ENCODE results near the gene PRKN. TPM values are rescaled to one million over a fixed set of nuclear protein-coding genes. Genes with fewer than 3 reads are reported as not detected.
A peak's percentile ranks its signal among the peaks of the same experiment; 100 is the strongest.

PRKN gene
- 1 to 10 TPM; 1.4 to 9.3 (median 3.6) TPM for polyA plus RNA-seq (ENCODE audit: low read depth in 6 of 6)

GRCh38 chr6:162727322-162728182 lies at the start of gene PRKN, which contains the start of gene PACRG:
PRKN (minus strand) TSS chr6:162727766.
PACRG (plus strand) TSS chr6:162727974.
- Mint-ChIP-seq H3K36me3 (no peaks in the 10 kb centered on the region), H3K27ac (peak within 1 kb of the TSS; percentile 93 to 99 (median 96)), H3K9me3 (peaks cover 0 to 10% (median 0%) of the 10 kb centered on the region in 7 donors), H3K4me3 (peak within 1 kb of the TSS; percentile 91 to 98 (median 94)), H3K27me3 (peaks cover 0 to 11% (median 6%) of the 10 kb centered on the region in 3 donors), H3K4me1 (peaks cover 4 to 14% (median 13%) of the 10 kb centered on the region in 3 donors)
- peak; percentile 98 for DNase-seq
- peak; percentile 88 for ATAC-seq (ENCODE audit: low read depth in 2 of 2)

DNA sequence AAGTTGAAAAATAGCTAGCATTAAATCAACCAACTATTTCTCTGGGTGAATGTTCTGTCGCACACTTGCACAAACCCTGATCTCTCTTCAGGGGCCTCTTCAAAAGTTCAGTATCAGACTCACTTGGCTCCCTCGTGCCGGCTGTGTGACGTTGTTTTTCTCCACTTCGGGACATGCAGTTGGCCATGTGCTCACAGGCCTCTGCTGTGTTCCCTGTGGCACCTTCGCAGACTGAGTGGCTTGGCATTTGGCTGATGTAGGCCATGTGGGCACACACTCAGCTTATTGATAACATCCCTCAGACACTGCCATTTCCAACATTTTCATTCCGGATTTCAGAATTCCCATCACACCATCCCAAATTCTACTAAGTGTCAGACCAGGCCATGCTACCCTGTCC lies 49.5 kb upstream of the PRKN start:
- no peak for ATAC-seq (ENCODE audit: low read depth in 2 of 2)
- no peaks in the 10 kb centered on the region for H3K4me1 Mint-ChIP-seq
- H3K9me3 Mint-ChIP-seq, result peaks cover 6 to 32% (median 16%) of the 10 kb centered on the region in 7 donors
- peak overlapping the region in 1 of 6 donors; percentile 17 for H3K27ac Mint-ChIP-seq
- DNase-seq, result no peak
- no peaks in the 10 kb centered on the region for H3K27me3 Mint-ChIP-seq
- no peaks in the 10 kb centered on the region for H3K36me3 Mint-ChIP-seq
- H3K4me3 Mint-ChIP-seq, result no peak overlapping the region

DNA sequence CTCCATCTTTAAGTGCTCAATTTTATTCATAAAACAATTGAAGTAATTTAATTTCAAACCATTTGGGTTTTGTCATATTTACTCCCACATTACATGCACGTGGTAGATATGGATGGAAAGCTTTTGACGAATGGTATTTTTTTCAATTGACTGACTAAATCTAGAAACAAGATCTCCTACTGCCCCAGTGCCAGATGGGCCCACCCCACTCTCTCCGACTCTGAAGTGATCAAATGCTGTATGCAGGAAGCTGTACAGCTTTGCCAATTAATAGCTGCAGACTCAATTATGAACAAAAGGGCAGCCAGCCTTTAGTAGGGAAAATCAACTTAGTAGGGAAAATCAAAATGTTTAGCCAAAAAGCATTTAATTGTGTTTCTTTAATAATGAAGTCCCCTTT lies 46.4 kb upstream of the PRKN start:
- Mint-ChIP-seq H3K27ac (no peak overlapping the region), H3K4me3 (no peak overlapping the region), H3K4me1 (no peaks in the 10 kb centered on the region), H3K27me3 (no peaks in the 10 kb centered on the region), H3K36me3 (no peaks in the 10 kb centered on the region), H3K9me3 (peaks cover 3 to 7% (median 3%) of the 10 kb centered on the region in 7 donors)
- ATAC-seq (ENCODE audit: low read depth in 2 of 2), result no peak
- DNase-seq, result no peak

- Mint-ChIP-seq H3K4me1 (no peaks in the 10 kb centered on the region), H3K27ac (no peak overlapping the region), H3K36me3 (no peaks in the 10 kb centered on the region), H3K27me3 (no peaks in the 10 kb centered on the region), H3K4me3 (peak overlapping the region in 1 of 8 donors; percentile 13), H3K9me3 (peaks cover 0 to 6% (median 0%) of the 10 kb centered on the region in 7 donors)
- no peak for ATAC-seq (ENCODE audit: low read depth in 2 of 2)
- DNase-seq, result no peak
Observed at GRCh38 chr6:162772466-162772865, 44.9 kb upstream of the PRKN start.

DNA sequence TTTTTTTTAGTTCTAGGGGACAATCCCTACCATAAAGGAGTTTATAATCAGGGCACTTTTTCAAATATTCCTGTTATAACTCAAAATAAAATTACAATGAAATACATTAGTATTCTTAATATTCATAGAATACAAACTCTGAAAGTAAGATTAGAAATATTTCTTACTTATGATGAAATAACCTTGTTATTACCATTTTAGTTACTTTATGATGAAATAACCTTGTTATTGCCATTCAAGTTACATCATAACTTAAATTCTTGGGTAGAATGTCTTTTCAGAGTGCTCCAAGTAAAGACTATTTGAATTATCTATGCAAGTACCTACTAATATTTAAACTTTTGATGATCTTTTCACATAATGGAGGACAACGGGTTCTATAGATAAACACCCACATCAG lies 43.4 kb upstream of the PRKN start:
- Mint-ChIP-seq H3K4me3 (no peak overlapping the region), H3K27ac (no peak overlapping the region), H3K27me3 (no peaks in the 10 kb centered on the region), H3K36me3 (no peaks in the 10 kb centered on the region), H3K9me3 (peaks cover 0 to 6% (median 0%) of the 10 kb centered on the region in 7 donors), H3K4me1 (no peaks in the 10 kb centered on the region)
- ATAC-seq (ENCODE audit: low read depth in 2 of 2) (no peak), DNase-seq (no peak)

- no peak overlapping the region for H3K4me3 Mint-ChIP-seq
- peaks cover 0 to 6% (median 0%) of the 10 kb centered on the region in 7 donors for H3K9me3 Mint-ChIP-seq
- no peak for ATAC-seq (ENCODE audit: low read depth in 2 of 2)
- H3K4me1 Mint-ChIP-seq, result no peaks in the 10 kb centered on the region
- DNase-seq, result no peak
- no peak overlapping the region for H3K27ac Mint-ChIP-seq
- H3K36me3 Mint-ChIP-seq, result no peaks in the 10 kb centered on the region
- no peaks in the 10 kb centered on the region for H3K27me3 Mint-ChIP-seq
Observed at GRCh38 chr6:162770136-162770535, 42.6 kb upstream of the PRKN start.

- ATAC-seq (ENCODE audit: low read depth in 2 of 2), result no peak
- Mint-ChIP-seq H3K27ac (no peak overlapping the region), H3K9me3 (peaks cover 0 to 4% (median 0%) of the 10 kb centered on the region in 7 donors), H3K4me3 (peak overlapping the region in 1 of 8 donors; percentile 14), H3K27me3 (no peaks in the 10 kb centered on the region), H3K36me3 (no peaks in the 10 kb centered on the region), H3K4me1 (no peaks in the 10 kb centered on the region)
- no peak for DNase-seq
Observed at GRCh38 chr6:162753775-162754174, 26.2 kb upstream of the PRKN start.

GRCh38 chr6:162751211-162751859 lies 23.8 kb upstream of the PRKN start:
- Mint-ChIP-seq H3K36me3 (no peaks in the 10 kb centered on the region), H3K4me1 (no peaks in the 10 kb centered on the region), H3K27ac (no peak overlapping the region), H3K4me3 (no peak overlapping the region), H3K9me3 (peaks cover 0 to 1% (median 0%) of the 10 kb centered on the region in 7 donors), H3K27me3 (no peaks in the 10 kb centered on the region)
- no peak for ATAC-seq (ENCODE audit: low read depth in 2 of 2)
- no peak for DNase-seq

DNA sequence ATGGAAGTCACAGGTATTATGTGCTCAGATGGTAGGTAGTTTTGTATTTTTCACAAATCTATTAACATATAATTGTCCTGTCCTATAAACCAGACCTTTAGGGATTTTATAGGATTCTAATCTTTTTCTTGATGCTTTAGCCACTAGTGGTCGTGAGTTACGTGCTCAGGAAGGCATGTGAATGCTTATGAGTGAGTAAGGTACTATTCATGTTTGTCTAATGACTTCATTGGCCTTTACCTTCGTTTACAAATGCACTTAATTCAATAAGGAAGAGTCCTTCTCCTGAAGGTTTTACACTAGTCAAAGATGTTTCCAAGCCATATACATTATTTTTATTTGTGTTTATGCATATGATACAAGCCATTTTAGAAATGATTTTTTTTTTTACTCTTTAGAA lies 23.2 kb upstream of the PRKN start:
- H3K27me3 Mint-ChIP-seq, result no peaks in the 10 kb centered on the region
- H3K36me3 Mint-ChIP-seq, result no peaks in the 10 kb centered on the region
- H3K4me1 Mint-ChIP-seq, result no peaks in the 10 kb centered on the region
- DNase-seq (no peak), ATAC-seq (ENCODE audit: low read depth in 2 of 2) (no peak)
- H3K27ac Mint-ChIP-seq, result no peak overlapping the region
- H3K9me3 Mint-ChIP-seq, result peaks cover 0 to 1% (median 0%) of the 10 kb centered on the region in 7 donors
- no peak overlapping the region for H3K4me3 Mint-ChIP-seq

- H3K4me1 Mint-ChIP-seq, result peaks cover 0 to 3% (median 0%) of the 10 kb centered on the region in 3 donors
- no peak for ATAC-seq (ENCODE audit: low read depth in 2 of 2)
Observed at GRCh38 chr6:162736961-162737360, 9.4 kb upstream of the PRKN start.

GRCh38 chr6:162733489-162733888 lies 5.9 kb upstream of the PRKN start:
- Mint-ChIP-seq H3K4me3 (no peak overlapping the region), H3K27me3 (peaks cover 3 to 16% (median 12%) of the 10 kb centered on the region in 3 donors), H3K4me1 (peaks cover 0 to 4% (median 0%) of the 10 kb centered on the region in 3 donors), H3K36me3 (no peaks in the 10 kb centered on the region), H3K9me3 (peaks cover 0 to 10% (median 0%) of the 10 kb centered on the region in 7 donors), H3K27ac (no peak overlapping the region)
- peak in 1 of 2 donors; percentile 37 for ATAC-seq (ENCODE audit: low read depth in 2 of 2)
- DNase-seq, result no peak

More at GRCh38 chr6:162736961-162737360, 9.4 kb upstream of the PRKN start:
- Mint-ChIP-seq H3K27ac (no peak overlapping the region), H3K4me3 (no peak overlapping the region), H3K36me3 (no peaks in the 10 kb centered on the region), H3K9me3 (peaks cover 0 to 3% (median 0%) of the 10 kb centered on the region in 7 donors), H3K27me3 (peaks cover 10 to 20% (median 13%) of the 10 kb centered on the region in 3 donors)
- DNase-seq, result no peak

DNA sequence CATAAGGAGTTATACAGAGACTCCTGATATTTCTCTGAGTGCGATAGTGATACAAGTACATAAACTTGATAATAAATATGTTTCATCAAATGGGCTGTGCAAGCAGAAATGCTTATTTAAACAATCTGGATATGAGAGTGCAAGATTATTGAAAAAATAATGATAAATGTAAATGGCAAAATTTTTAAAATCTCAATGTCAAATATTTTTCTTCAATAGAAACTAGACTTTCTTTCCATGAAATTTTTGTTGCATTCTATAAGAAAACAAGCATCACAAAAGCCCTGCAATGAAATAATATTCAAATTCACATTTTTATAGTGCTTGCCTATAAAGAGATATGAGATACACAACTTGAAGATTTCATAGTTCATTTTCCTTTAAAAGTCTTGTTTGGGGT lies 2.9 kb upstream of the PRKN start:
- H3K4me1 Mint-ChIP-seq, result peaks cover 4 to 17% (median 13%) of the 10 kb centered on the region in 3 donors
- peaks cover 0 to 10% (median 0%) of the 10 kb centered on the region in 7 donors for H3K9me3 Mint-ChIP-seq
- peaks cover 1 to 16% (median 12%) of the 10 kb centered on the region in 3 donors for H3K27me3 Mint-ChIP-seq
- ATAC-seq (ENCODE audit: low read depth in 2 of 2), result no peak
- DNase-seq, result no peak
- H3K4me3 Mint-ChIP-seq, result peak overlapping the region in 1 of 8 donors; percentile 42
- peak overlapping the region in 3 of 6 donors; percentile 29 to 87 (median 38) for H3K27ac Mint-ChIP-seq
- H3K36me3 Mint-ChIP-seq, result no peaks in the 10 kb centered on the region

- Mint-ChIP-seq H3K4me3 (peak overlapping the region in 4 of 8 donors; percentile 5 to 93 (median 92)), H3K9me3 (peaks cover 0 to 10% (median 0%) of the 10 kb centered on the region in 7 donors), H3K27me3 (peaks cover 0 to 12% (median 11%) of the 10 kb centered on the region in 3 donors), H3K27ac (peak overlapping the region; percentile 93 to 99 (median 96)), H3K4me1 (peaks cover 4 to 17% (median 13%) of the 10 kb centered on the region in 3 donors), H3K36me3 (no peaks in the 10 kb centered on the region)
- DNase-seq (no peak), ATAC-seq (ENCODE audit: low read depth in 2 of 2) (no peak)
Observed at GRCh38 chr6:162728706-162729105, 1.1 kb upstream of the PRKN start.

Data from naive B cell (primary cell).